Activated CD4-positive, alpha-beta T cell treated with anti-CD3 and anti-CD28 coated beads, Interleukin-10, Interleukin-2, amounts not matched to agents 100 ng/mL and 50 ng/mL, durations not matched to agents 16 hours and 8 hours (primary cell): ENCODE results near the gene MERTK.
"Not testable (repeated sequence)": the region's sequence is repeated elsewhere in the genome, so short reads cannot be mapped to it uniquely, and the experiment has no call there.

ENCODE experiments used
- DNase-seq: peaks from one replicate; pipeline ENCODE4 v3.0.0-alpha.2; 2020

Gene MERTK

DNA sequence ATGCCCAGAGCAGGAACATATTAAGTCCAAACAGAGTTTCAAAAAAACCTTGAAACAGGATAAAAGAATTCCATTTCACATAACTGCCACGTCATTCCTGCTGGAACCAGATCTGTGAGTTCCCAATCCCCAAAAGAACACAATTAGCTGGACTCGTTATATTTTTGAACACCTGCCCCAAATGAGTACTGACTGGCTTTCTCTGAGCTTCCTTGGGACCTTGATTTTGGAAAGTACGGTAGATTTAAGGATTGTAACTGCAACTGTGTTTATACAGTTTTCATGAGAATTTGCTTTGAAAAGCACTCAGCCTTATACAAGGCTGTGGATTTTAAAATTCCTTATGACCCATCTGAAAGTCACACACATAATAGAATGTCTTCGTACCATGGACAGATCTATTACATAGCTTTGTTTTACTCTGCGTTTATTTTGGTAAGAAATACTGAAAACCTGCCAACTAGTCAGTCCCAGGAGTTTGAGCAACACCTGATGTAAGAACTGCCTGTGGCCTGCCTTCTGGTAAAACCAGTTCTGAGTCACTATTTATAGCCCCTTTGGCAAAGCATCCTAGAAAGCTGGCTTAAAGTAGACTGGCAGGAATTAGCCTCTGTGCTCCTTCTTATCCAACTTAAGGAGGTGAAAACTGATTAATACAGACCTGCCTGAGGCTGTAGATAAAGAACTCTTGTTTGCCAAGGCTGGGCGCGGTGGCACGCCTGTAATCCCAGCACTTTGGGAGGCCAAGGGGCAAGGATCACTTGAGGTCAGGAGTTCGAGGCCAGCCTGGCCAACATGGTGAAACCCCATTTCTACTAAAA is 48.1 kb downstream of the MERTK start:
- DNase-seq = no peak

DNA sequence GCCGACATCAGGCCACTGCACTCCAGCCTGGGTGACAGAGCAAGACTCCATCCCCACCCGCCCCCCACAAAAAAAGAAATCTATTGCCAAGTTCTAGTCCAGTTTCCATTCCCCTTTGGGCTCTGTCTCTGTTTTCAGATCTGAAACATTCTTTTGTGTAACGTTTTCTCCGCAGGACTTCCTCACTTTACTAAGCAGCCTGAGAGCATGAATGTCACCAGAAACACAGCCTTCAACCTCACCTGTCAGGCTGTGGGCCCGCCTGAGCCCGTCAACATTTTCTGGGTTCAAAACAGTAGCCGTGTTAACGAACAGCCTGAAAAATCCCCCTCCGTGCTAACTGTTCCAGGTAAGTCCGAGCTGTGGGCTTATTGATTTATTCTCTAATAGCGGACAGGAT is 48.8 kb downstream of the MERTK start:
- no peak for DNase-seq

DNA sequence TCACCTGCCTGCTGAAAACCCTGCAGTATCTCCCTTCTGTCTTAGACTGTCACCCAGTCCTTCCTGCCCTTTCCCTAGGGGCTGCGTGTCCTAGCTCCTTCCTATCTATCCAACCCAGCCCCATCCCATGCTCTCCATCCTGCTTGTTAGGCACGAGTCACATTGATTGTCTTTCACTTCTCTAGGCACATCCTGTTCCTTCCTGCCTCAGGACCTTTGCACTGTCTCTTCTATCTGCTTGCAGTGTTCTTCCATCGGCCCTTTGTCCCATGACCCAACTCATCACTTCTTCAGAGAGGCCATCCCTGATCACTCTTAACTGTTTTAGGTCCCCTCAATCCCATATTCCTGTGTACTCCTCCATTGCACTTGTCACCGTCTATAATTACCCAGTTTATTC is 50.4 kb downstream of the MERTK start:
- no peak for DNase-seq

DNA sequence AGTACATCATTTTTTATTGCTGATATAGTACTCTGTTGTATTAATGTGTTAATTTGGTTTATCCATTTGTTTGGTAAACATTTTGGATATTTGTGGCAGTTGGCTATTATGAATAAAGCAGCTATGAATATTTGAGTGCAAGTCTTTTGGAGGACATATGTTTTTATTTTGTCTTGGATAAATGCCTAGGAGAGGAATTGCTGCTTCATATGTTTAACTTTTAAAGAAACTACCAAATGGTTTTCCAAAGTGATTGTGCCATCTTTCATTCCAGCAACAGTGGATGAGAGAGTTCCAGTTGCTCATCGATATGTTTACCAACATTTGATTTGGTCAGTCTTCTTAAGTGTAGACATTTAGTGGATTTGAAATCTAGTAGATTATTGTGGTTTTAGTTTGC is 51.8 kb downstream of the MERTK start:
- DNase-seq = no peak

DNA sequence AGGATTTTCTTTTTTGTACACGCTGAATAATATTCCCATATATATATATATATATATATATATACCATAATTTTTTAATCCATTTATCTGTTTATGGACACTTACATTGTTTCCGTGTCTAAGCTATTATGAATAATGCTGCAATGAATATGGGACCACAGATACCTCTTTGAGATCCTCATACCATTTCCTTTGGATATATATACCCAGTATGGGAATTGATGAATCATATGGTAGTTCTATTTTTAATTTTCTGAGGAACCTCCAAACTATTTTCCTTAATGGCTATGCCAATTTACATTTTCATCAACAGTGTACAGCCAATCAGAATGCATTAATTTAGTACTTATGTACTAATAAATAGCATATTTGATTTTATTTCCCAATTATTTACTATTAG is 53.1 kb downstream of the MERTK start:
- DNase-seq = no peak

DNA sequence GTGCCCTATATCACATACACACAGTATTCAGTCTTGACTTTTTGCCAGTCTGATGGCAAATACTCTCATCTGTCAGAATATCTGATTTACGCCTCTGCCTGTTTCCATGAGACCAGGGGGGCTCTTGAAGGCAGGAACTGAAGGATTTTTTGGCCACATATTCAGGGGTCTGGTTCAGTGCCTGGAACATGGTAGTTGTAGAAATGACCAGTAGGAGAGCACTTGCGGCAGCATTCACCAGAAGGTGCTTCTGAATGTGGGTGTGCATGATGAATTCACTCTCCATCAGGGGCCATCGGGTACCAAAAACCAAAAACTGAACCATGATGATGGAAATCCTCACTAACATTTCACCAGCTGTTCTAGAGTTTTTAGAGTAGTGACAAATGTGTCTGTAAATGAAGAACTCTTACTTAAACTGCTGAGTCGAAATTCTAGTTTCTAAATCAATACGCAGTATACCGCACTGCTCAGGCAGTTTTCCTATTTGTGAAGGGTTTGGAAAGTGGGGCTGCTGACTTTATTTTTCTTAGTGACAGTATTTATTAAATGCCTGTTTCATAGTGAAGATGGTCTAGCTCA is 54.6 kb downstream of the MERTK start:
- peak; percentile 78 for DNase-seq

DNA sequence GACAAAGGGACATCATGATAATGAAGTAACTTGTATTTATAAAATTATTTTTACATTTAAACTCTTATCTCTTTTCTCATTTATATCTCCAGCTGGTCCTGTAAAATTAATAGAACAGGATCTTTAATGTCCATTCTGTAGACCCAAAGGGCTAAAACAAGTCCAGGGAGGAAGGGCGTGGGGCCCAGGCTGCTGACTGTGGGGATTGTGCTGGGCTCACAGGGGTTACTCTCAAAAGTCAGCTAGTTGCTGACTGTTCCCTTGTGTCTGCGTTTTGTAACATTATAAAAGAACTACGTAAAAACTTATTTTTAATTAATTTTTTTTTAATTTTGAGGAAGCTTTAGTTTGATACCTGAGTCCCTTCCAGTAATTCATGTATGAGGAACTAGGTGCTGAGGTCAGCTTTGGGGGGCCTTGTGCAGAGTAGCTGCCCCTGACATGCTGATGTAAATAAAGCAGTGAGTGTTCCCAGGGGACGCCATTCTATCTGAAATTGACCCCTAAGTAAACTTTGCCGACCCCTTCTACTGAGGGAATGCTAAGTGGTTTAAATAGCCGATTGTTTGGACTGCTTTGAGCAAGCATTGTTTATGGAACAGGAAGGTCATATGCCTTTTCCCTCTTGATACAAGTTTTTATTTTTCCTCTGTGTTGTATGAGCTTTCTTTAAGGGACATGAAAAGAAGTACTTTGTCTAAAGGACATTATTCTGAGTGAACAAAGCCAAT is 56.4 kb downstream of the MERTK start:
- DNase-seq = no peak

DNA sequence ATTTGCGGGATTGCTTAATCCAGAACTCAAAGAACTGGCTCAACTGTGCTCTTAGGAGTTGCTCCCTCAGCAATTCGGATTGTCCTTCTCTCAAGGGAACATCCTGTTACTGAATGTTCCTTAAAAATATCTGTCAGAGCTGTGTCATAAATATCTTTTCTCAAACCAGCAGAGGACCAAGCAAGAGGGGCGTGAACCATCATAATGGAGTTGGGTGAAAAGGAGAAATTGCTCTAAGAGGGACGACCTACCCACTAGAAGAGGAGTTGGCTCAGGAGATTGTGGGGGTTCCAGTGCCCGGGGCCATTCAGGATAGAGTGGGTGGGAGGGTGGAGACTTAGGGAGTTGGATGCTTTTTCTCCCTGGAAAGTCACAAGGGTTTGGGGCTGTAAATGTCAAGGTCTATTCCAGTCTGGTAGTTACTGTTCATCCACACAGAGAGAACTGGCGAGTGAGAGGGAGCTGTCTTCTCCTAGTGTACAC is 59.5 kb downstream of the MERTK start:
- no peak for DNase-seq

DNA sequence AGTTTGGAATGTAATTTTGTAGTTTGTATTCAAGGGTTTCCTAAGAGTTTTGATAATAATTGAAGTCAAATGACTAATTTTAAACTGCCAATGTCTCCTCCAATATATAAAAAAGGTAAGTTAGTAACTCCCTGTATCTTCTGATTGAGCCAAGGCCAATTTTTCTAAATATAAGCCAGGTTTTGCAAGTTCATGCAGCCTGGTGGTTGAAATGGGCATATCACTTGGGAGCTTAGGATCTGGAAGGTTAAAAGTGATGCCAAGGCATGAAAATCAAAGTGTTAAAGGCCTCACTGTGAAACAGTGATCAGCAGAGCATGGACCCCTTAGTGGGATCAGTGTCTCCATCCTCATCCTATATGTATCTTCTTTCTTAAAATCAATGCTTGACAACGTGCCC is 60.5 kb downstream of the MERTK start:
- no peak for DNase-seq

DNA sequence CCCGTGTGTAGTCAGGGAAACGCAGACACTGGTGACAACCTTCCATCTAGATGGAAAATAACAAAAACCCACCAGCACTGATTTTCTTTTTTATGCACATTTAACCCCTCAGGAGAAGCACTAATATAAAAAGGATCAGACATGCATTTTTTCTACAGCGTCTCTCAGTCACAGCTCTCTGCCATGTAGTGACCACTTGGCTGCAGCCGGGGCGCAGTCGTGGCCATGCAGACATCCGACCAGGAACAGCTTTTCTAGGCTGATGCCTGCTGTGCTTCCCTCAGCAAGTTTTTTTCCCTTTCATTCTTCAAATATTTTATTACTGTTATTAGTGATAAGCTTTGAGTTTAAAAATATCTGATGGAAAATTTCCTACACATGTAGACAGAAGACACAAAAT is 63.3 kb downstream of the MERTK start:
- no peak for DNase-seq

DNA sequence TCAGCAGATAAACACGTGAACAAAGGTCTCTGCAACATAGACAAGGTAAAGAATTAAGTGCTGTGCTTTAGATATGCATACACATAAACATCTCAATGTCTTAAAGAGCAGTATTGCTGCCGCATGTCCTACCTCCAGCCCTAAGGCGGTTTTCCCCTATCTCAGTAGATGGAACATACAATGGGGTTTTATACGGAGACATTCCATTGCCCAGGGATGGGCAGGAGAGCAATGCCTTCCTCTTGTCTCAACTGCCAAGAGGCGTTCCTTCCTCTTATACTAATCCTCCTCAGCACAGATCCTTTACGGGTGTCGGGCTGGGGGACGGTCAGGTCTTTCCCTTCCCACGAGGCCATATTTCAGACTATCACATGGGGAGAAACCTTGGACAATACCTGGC is 64.7 kb downstream of the MERTK start:
- DNase-seq = not testable (repeated sequence)

DNA sequence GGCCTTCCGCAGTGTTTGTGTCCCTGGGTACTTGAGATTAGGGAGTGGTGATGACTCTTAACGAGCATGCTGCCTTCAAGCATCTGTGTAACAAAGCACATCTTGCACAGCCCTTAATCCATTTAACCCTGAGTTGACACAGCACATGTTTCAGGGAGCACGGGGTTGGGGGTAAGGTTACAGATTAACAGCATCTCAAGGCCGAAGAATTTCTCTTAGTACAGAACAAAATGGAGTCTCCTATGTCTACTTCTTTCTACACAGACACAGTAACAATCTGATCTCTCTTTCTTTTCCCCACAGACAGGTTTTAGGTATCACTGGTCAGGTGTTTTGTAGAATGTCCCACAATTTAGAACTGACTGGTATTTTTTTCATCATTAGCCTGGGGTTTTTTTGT is 65.1 kb downstream of the MERTK start:
- not testable (repeated sequence) for DNase-seq

DNA sequence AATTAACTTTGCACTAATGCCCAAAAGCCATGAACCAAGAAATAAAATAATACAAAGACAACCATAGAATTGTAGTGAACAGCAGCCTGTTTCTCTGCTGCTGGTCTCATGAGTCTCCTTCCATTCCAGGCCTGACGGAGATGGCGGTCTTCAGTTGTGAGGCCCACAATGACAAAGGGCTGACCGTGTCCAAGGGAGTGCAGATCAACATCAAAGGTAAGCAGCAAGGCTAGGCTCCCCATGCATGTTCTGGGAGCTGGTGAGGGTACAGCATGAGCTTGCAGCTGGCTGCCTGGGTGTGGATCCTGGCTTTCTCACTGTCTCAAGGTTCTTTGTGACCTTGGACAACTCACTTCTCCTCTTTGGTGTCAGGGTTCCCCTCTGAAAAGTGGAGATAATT is 66.7 kb downstream of the MERTK start:
- no peak for DNase-seq

DNA sequence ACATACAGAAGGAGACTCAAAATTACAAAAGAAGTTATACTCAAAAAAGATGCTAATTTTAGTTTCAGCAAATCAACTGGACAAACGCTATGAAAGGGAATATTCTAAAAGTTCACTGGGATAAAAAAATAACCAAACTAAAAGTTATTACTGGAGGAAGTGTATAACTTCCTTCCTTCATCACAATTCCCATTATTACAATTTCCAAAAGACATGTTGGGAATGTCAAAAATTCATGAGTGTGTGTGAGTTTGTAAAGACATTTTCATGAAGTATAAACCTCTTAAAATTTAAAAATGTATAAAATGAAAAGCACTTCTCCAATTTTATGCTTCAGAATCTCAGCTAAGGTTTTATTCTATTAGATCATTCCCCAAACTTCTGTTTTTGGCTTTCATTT is 67.8 kb downstream of the MERTK start:
- DNase-seq = no peak

DNA sequence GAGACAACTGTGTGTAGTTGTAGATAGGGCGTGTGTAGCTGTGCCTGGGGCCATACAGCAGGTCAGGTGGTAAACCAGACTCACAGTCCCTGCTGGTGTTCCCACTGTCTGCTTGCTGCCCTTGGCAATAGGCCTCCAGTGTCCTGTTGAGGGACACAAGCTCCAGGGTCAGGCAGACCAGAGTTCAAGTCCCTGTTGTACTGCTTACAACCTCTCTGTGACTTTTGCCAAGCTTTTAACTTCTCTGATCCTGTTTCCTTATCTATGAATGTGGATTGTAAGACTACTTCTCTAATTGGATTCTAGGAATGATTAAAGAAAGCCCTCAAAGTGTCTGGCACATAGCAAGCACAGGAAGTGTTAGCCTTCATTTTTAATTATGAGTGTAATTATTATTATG is 68.6 kb downstream of the MERTK start:
- no peak for DNase-seq

DNA sequence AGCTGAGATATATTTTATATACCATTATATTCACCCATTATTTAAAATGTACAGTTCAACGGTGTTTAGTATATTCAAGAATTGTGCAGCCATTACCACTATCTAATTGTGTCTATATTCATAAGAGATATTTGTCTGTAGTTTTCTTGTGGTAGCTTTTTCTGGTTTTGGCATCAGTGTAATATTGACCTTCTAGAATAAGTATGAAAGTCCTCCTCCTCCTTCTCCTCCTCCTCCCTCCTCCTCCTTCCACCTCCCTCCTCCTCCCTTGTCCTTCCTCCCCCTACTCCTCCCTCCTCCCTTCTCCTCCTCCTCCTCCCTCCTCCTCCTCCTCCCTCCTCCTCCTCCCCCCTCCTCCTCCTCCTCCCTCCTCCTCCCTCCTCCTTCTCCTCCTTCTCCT is 72.0 kb downstream of the MERTK start:
- no peak for DNase-seq

DNA sequence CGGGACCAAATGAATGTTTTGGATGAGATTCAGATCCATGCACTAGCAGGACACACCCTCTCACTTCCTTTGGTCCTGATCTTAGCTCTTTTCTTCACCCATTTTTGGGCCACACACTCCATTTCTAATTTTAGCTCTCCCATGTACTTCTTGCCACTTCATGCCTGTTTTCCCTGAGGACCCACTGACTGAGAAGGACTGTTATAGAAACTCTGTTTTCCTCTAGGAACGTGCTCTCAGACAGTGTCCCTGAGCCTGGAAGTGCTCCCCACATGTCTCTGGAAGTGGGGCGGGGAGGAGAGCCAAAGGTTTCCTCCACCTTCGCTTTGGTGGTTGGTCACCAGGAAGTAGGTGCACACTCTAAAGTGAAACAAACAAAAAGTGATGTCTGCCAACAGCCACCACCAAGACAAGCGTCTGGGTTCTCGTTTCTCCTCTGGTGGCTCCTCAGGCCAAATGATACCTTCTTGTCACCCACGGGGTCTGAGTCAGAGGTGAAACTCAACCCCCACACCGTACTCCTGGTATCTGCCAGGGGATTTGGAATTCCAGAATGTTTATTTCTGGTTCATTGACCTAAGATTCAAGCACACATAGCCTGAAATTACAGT is 74.7 kb downstream of the MERTK start:
- no peak for DNase-seq

DNA sequence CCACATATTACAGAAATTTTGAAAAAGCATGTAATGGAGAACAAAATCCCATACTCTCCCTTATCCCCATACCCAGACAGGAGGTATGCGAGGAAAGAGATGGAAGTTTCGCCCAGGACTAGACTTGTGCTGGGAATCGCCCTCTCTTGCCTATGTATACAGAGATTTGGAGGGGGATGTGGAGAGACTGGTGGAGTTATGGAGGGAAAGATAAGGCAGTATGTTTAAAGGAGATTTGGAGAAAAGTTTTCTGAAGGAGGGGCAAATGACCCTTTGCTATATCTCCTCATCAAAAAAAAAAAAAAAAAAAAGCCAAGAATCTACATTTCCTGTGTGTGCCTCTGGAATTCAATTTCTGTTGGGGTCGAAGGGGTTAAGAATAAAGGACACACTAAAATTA is 75.3 kb downstream of the MERTK start:
- DNase-seq = no peak

DNA sequence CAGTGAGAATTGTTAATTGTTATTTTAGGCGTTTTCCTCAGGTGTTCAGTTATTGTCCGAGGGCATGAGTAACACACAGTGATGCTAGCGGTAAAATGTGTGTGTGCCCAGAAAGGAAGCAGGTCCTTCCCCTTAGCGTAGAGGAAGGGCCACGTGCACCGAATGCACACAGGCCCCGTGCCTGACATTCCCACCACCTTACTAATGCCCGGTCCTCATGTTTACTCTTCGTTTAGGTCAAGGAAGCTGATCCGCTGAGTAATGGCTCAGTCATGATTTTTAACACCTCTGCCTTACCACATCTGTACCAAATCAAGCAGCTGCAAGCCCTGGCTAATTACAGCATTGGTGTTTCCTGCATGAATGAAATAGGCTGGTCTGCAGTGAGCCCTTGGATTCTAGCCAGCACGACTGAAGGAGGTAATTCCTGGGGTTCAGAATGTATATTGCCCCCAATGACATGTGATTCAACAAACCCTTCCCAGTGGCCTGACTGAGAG is 76.7 kb downstream of the MERTK start:
- no peak for DNase-seq

DNA sequence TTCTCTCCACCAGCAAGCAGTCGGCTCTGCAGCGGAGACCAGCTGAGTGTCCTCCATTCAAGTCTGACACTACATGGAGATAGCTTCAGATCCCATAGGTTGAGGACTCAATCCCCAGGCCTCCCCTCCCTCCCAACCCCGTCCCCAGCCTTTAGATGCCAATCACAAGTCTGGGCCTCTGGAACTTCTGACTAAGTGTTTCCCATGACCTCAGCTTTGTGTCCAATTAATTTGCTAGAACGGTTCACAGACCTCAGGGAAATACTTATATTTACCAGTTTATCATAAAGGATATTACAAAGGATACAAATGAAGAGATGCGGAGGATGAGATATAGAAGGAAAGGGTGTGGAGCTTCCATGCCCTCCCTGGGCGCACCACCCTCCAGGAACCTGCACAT is 77.4 kb downstream of the MERTK start:
- no peak for DNase-seq

DNA sequence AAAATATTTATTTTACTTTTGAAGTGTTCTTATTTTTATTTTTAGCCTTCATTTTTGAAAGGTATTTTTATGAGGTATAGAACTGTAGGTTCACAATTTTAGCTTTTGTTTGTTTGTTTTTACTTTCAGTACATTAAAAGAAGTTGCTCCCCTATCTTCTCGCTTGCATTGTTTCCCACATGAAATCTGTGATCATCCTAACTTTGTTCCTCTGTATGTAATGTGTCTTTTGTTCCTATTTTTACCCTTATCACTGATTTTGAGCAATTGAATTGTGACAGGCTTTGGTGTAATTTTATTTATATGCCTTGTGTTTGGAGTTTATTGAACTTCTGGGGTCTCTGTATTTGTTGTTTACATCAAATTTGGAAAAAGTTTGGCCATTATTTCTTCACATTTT is 78.8 kb downstream of the MERTK start:
- DNase-seq = no peak

DNA sequence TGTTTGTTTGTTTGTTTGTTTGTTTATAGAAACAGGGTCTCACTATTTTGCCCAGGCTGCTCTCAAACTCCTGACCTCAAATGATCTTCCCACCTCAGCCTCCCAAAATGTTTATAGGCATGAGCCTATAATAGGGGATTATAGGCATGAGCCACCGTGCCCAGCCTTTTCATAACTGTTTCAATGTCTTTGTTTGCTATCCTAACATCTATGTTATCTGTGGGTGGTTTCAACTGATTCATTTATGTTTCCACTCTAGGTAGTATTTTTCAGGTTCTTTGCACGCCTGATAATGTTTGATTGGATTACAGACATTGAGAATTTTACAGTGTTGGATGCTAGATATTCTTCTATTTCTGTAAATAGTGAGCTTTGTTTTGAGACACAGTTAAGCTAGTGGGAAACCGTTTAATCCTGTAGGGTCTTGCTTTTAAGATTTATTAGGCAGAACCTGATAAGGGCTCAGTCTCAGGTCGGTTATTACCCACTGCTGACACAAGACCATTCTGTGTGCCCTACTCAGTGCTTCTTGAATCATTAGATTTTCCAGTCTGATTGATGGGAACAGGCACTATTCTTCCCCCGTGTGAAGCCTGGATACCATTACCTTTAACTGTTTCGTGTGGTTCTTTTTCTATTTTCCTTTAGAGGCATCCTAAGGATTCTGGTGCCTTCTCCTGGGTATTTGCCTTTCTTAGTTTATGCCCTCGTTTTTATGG is 80.2 kb downstream of the MERTK start:
- DNase-seq = no peak

DNA sequence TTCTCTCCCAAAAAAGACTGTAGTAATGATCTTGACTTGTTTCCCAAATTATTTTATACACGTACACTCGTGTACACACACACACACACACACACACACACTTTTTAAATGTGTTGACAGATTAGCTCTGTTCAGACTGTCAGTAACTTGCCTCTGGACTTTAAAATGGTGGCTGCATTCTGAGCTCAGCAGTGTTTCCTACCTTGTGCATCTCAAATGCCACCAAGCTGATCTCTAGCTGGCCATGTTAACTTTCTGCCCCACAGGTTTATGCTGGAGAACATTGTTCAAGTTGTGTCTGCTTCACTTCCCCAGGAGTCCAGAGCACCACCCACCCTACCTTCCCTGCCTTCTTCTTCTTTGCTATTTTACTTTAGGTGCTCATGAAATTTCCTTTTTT is 83.3 kb downstream of the MERTK start:
- no peak for DNase-seq
